Stimulated activated naive CD8-positive, alpha-beta T cell treated with anti-CD3 and anti-CD28 coated beads, Interleukin-15, amount 100 ng/mL, for 72 hours (primary cell): Measurements from ENCODE around the gene NR4A1.

Experiments used
- ATAC-seq: fragments of 150-1000 bp; cut with Tn5 transposase; 2 replicates; pipeline ENCODE4 v1.10.0; 2021; ENCODE audit warnings: mild to moderate bottlenecking, moderate library complexity
- DNase-seq, 2 donors: peaks; one replicate each; pipeline ENCODE4 v3.0.0; 2021 to 2022
- H3K27ac Mint-ChIP-seq, 2 donors: one replicate each; pipeline ENCODE4 v1.8.0; 2022; ENCODE audit warnings: mild to moderate bottlenecking in 2 of 2, mixed read lengths in 2 of 2, moderate library complexity in 2 of 2
- H3K27me3 Mint-ChIP-seq: one replicate; pipeline ENCODE4 v1.8.0; 2022; ENCODE audit warnings: mixed read lengths
- H3K4me1 Mint-ChIP-seq: one replicate; pipeline ENCODE4 v1.8.0; 2022; ENCODE audit warnings: mild to moderate bottlenecking, mixed read lengths
- H3K4me3 Mint-ChIP-seq, 2 donors: one replicate each; pipeline ENCODE4 v1.8.0; 2022; ENCODE audit warnings: mild to moderate bottlenecking in 2 of 2, mixed read lengths in 2 of 2, moderate library complexity in 1 of 2
- H3K9me3 Mint-ChIP-seq, 2 donors: one replicate each; pipeline ENCODE4 v1.8.0; 2022; ENCODE audit warnings: mixed read lengths in 2 of 2

The NR4A1 gene

DNA sequence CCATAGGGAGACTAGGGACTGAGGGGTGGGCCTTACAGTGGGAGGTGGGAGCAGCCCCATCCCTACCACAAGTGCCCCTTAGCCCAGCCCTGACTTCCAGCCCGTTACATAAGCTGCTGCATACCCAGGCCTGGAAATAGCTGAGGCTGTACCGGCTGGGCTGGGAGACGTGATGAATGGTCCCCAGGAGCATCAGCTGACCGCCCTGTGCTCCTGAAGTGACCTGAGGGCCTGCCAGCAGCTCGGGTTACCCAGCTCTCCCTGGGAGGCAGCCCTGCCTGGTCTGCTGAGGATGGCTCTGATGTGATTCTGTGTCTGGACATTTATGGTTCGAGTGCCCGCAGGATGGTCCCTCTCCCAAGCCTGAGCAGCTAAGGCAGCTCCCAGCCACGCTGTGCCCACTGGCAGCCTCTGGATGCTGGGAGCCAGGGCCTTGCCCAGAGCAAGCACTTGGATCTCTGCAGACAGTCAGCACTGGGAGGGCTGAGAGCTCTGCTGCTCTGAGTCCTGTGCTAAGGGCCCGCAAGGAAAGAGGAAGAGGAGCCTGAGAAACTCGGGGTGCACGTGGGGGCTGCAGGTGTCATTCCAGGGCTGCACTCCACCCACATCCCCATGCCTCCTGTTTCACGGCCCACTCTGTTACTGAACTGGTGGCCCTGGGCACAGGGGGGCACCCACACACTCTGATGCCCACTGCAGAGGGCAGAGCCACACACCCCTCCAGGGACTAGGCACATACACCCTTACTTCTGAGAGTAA, 24.0 kb upstream of the NR4A1 start:
- ATAC-seq (no peak), DNase-seq (no peak)
- Mint-ChIP-seq H3K9me3 (no peaks in the 10 kb centered on the region), H3K27ac (peak overlapping the region in 1 of 2 donors; percentile 77), H3K27me3 (no peaks in the 10 kb centered on the region), H3K4me3 (no peak overlapping the region), H3K4me1 (peaks cover 40% of the 10 kb centered on the region)

DNA sequence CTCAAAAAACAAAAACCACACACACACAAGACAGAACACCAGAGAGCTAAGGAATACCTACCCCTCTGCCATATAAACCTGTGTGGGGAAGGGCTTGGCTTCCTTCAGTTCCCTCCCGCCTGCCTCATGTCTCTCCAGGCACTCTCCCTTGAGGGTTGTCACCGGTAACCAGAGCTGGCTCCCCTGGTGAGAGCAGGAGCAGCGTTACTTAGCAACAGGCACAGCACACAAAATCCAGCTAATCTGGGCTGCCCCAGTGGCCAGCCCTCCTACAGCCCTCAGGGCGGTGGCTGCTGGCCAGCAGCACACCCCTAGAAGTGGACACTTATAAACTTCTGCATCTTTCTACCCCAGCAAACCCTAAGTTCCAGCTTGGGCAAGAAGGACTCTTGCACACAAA, 21.6 kb upstream of the NR4A1 start:
- Mint-ChIP-seq H3K4me1 (peaks cover 46% of the 10 kb centered on the region), H3K27ac (no peak overlapping the region), H3K4me3 (no peak overlapping the region)

GRCh38 chr12:52032446-52032803, 18.8 kb upstream of the NR4A1 start:
- peaks cover 47% of the 10 kb centered on the region for H3K4me1 Mint-ChIP-seq
- no peaks in the 10 kb centered on the region for H3K27me3 Mint-ChIP-seq
- H3K4me3 Mint-ChIP-seq = peak overlapping the region; percentile 79 to 89
- no peaks in the 10 kb centered on the region for H3K9me3 Mint-ChIP-seq
- peak overlapping the region in 1 of 2 donors; percentile 23 for H3K27ac Mint-ChIP-seq
- DNase-seq = no peak
- no peak for ATAC-seq

More for the DNA sequence above, 21.6 kb upstream of the NR4A1 start:
- Mint-ChIP-seq H3K27me3 (no peaks in the 10 kb centered on the region), H3K9me3 (no peaks in the 10 kb centered on the region)
- no peak for DNase-seq
- no peak for ATAC-seq

GRCh38 chr12:52032804-52033445, 18.3 kb upstream of the NR4A1 start:
- H3K4me1 Mint-ChIP-seq = peaks cover 45% of the 10 kb centered on the region
- DNase-seq = peak; percentile 83 to 90
- peak overlapping the region; percentile 79 to 89 for H3K4me3 Mint-ChIP-seq

DNA sequence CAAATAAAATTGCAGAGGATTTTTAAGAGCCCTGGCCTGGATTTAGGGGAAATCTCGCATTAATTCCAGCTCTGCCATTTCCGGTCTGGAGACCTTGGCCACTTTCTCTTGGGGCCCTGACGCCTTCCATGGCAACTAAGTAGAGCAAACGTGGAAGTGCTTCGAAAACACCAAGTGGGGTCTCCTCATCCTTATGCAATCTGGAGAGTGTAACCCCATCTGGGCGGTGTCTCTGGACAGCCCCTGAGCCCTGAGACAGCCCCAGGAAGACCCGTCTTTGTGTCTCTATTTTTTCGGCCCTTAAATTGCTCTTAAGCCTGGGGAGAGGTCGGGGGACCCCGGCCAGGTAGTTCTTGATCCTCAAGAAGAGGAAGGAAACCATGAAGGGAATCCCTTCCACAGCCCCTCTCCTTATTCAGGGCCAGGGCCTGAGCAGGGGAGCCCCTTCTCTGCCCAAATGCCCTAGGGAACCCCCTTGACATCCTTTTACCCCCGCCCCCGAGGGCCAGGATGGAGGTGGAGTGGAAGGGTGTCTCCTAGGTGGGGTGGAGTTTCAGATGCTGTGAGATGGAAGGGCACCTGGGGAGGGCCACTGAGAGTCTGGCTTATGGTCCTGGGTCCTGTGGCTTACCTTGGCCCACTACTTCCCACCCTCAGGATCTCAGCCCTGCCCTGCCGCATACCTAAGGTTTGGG, 17.6 kb upstream of the NR4A1 start:
- Mint-ChIP-seq H3K27me3 (no peaks in the 10 kb centered on the region), H3K4me1 (peaks cover 52% of the 10 kb centered on the region), H3K4me3 (peak overlapping the region; percentile 79 to 89)

More at GRCh38 chr12:52032804-52033445, 18.3 kb upstream of the NR4A1 start:
- Mint-ChIP-seq H3K9me3 (no peaks in the 10 kb centered on the region), H3K27me3 (no peaks in the 10 kb centered on the region), H3K27ac (peak overlapping the region; percentile 61 to 93)
- peak; percentile 95 for ATAC-seq

DNA sequence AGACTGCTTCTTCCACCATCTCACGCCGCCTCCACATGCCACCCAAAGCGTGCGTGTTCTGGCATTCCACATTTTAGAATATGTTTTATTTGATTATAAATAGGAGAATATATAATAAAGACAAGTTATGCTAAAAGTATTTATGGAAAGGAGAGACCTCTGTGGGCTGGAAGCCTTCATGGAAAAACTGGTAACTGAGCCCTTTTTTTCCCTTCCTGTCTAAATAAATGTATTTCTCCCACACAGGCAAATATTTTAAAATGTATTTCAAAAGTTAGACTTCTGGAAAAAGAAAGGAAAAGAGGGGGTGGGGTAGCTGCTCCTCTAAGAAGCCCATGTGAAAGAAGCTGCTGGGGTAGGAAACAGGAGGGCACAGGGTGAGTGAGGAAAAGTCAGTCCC, 16.1 kb upstream of the NR4A1 start:
- Mint-ChIP-seq H3K4me3 (no peak overlapping the region), H3K27me3 (no peaks in the 10 kb centered on the region), H3K27ac (no peak overlapping the region), H3K4me1 (peaks cover 68% of the 10 kb centered on the region), H3K9me3 (no peaks in the 10 kb centered on the region)
- no peak for DNase-seq
- no peak for ATAC-seq

More for the DNA sequence above, 17.6 kb upstream of the NR4A1 start:
- Mint-ChIP-seq H3K9me3 (no peaks in the 10 kb centered on the region), H3K27ac (peak overlapping the region; percentile 61 to 93)
- DNase-seq = no peak
- ATAC-seq = no peak

- no peaks in the 10 kb centered on the region for H3K9me3 Mint-ChIP-seq
- H3K4me3 Mint-ChIP-seq = peak overlapping the region; percentile 69 to 73
- ATAC-seq = no peak
- peak overlapping the region in 1 of 2 donors; percentile 71 for H3K27ac Mint-ChIP-seq
- H3K4me1 Mint-ChIP-seq = peaks cover 75% of the 10 kb centered on the region
- no peak for DNase-seq
- H3K27me3 Mint-ChIP-seq = no peaks in the 10 kb centered on the region
Observed at GRCh38 chr12:52035926-52036325, 15.3 kb upstream of the NR4A1 start.

GRCh38 chr12:52036587-52037171, 14.6 kb upstream of the NR4A1 start:
- Mint-ChIP-seq H3K4me1 (peaks cover 83% of the 10 kb centered on the region), H3K4me3 (peak overlapping the region; percentile 69 to 73), H3K9me3 (no peaks in the 10 kb centered on the region), H3K27me3 (no peaks in the 10 kb centered on the region), H3K27ac (peak overlapping the region in 1 of 2 donors; percentile 71)
- DNase-seq (peak; percentile 68 to 74), ATAC-seq (peak; percentile 61)

DNA sequence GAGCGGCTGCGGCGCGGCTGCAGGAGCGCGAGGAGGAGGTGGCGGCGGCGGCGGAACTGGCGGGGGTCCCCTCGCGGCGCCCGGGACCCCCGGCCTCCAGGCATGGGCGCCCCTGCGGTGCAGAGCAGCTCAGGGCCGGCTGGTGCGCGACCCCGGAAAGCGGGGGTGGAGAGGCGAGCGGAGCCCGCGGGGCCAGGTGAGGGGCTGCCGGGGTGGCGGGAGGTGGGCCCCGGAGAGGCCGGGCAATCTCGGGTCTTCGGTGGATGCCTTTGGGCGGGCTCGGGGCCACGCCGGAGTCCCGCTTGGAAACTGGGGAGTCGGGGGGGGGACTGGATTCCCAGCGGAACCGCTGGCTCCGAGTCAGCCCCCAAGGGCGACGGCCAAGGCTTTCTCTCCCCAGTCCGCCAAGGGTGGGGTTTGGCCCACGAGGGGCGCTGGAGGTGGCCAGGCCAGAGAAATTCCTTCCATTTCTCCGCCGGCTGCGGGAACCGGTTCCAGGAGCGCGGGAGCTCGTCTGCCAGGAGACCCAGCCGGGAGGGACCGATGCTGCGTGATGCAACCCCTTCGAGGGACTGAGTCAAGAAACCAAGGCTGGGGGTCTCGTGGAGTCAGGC, 13.9 kb upstream of the NR4A1 start:
- ATAC-seq = peak; percentile 21
- Mint-ChIP-seq H3K4me1 (peaks cover 87% of the 10 kb centered on the region), H3K4me3 (peak overlapping the region; percentile 85 to 95), H3K9me3 (no peaks in the 10 kb centered on the region), H3K27ac (peak overlapping the region in 1 of 2 donors; percentile 87), H3K27me3 (no peaks in the 10 kb centered on the region)
- DNase-seq = peak; percentile 34 to 36

GRCh38 chr12:52038447-52038846, 12.8 kb upstream of the NR4A1 start:
- Mint-ChIP-seq H3K27ac (peak overlapping the region; percentile 9 to 16), H3K4me1 (peaks cover 88% of the 10 kb centered on the region), H3K9me3 (no peaks in the 10 kb centered on the region), H3K27me3 (no peaks in the 10 kb centered on the region), H3K4me3 (peak overlapping the region; percentile 85 to 95)
- no peak for ATAC-seq
- no peak for DNase-seq

GRCh38 chr12:52041035-52041434, 10.2 kb upstream of the NR4A1 start:
- H3K27me3 Mint-ChIP-seq = no peaks in the 10 kb centered on the region
- DNase-seq (no peak), ATAC-seq (no peak)
- H3K4me3 Mint-ChIP-seq = peak overlapping the region; percentile 85 to 95
- H3K27ac Mint-ChIP-seq = no peak overlapping the region
- H3K4me1 Mint-ChIP-seq = peaks cover 86% of the 10 kb centered on the region
- no peaks in the 10 kb centered on the region for H3K9me3 Mint-ChIP-seq

DNA sequence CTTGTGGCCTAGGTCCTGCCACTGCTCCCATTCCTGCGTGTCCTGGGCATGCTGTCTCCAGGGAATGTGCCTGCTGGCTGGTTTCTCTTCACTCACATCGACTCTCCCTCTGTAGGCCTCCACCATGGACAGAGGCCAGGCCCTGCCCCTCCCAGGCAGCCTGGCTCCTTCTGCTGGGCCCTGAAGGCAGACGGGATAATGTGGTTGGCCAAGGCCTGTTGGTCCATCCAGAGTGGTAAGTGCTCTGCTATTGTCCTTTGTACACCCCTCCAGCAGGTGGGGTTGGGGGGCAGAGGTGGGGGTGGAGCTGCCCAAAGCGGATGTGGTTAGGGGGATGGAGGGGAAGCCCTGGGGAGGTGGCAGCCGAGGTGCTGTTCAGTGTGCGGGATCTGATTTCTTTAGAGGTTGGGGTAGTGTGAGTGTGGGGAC, 9.5 kb upstream of the NR4A1 start:
- H3K4me1 Mint-ChIP-seq = peaks cover 87% of the 10 kb centered on the region
- H3K4me3 Mint-ChIP-seq = peak overlapping the region; percentile 80 to 89
- DNase-seq (peak; percentile 53 to 67), ATAC-seq (peak; percentile 75)
- peak overlapping the region; percentile 45 to 90 for H3K27ac Mint-ChIP-seq
- H3K27me3 Mint-ChIP-seq = no peaks in the 10 kb centered on the region
- H3K9me3 Mint-ChIP-seq = no peaks in the 10 kb centered on the region

DNA sequence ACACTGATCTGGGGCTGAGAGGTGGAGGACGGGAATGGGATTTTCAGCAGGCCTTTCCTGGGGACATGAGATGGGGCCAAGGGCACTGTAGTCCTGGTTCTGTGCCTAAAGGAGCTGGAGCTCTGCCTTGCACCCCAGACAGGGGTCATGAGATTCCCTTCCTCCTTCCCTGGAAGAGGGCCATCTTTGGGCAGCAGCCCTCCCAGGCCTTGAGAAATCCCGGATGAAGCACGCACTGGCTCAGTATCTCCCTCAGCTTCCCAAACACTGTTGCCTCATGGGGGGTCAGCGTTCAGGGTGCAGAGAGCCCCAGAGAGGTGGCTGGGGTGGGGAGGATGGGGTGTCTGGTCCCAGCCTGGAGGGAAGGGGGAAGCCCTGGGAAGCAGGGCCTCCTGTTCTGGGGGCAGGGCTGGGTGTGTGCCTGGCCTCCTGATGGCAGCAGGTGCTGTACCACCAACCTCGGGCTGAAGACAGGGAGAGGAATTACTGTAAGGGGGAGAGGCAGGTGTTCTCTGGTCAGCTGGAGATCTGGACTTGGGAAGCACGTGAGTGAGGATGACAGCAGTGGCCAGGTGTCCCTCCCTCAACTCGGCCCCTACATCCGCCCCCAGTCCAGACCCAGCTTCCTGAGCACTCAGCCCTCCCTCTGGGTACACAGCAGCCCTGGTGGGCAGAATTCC, 8.4 kb upstream of the NR4A1 start:
- DNase-seq (no peak), ATAC-seq (no peak)
- Mint-ChIP-seq H3K27me3 (no peaks in the 10 kb centered on the region), H3K4me3 (peak overlapping the region; percentile 80 to 89), H3K9me3 (no peaks in the 10 kb centered on the region), H3K4me1 (peaks cover 91% of the 10 kb centered on the region), H3K27ac (peak overlapping the region in 1 of 2 donors; percentile 27)

DNA sequence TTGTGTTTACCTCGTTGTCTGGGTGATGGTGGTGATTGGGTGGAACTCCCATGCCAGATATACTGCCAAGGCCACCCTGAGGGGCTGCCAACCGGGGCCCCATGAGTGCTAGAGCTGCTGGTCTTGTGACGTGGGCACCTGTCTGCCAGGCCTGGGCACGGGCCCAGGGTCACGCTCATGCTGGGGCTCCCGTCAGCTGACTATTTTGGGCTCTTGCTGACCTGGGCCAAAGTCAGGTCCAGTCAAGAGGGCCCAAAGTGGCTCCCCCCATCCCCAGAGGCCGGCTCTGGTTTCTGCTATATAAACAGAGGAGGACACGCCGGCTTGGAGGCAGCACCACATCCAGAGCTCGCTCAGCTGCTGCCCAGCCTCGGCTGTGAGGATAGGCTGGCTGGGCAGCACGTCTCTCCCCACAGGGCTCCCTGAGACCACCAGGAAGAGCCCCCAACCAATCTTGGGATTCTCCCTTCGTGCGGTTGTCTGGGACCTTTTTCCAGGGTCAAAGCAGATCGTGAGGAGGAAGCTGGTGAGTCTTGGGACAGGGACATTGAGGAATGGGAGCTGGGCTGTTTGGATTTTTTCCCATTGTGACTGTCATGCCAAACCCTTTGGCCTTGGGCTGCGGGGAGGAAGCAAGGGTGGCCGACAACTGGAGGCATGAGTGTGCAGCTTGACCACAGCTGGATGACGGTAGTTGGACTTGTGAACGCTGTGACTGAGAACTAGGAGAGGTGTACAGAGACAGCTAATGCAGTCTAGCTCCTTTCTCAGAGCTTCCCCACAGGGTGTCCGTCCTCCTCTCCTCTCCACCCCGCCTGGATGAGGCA, 7.6 kb upstream of the NR4A1 start:
- DNase-seq (no peak), ATAC-seq (no peak)
- peaks cover 91% of the 10 kb centered on the region for H3K4me1 Mint-ChIP-seq
- H3K4me3 Mint-ChIP-seq = peak overlapping the region in 1 of 2 donors; percentile 60
- H3K27ac Mint-ChIP-seq = peak overlapping the region in 1 of 2 donors; percentile 59
- no peaks in the 10 kb centered on the region for H3K9me3 Mint-ChIP-seq
- H3K27me3 Mint-ChIP-seq = no peaks in the 10 kb centered on the region
